Amygdala (tissue), 56 donors: ENCODE results near the gene ZBTB32.
A peak's percentile ranks its signal among the peaks of the same experiment; 100 is the strongest.

Source experiments
- DNase-seq, 56 donors: peaks; one replicate each; lab custom pipeline; 2025; lab: John Stamatoyannopoulos, UW

The ZBTB32 gene

GRCh38 chr19:35746531-35746930 lies 42.2 kb downstream of the ZBTB32 start:
- no peak for DNase-seq

- peak; percentile 91 to 100 (median 99) for DNase-seq
Observed at GRCh38 chr19:35748106-35749020, 44.0 kb downstream of the ZBTB32 start, which contains the start of gene LIN37. Gene LIN37 (plus strand): TSS chr19:35748576. CDS start chr19:35748725, 149 bp downstream.

- DNase-seq: no peak
Observed at GRCh38 chr19:35750167-35750566, 45.8 kb downstream of the ZBTB32 start.

DNA sequence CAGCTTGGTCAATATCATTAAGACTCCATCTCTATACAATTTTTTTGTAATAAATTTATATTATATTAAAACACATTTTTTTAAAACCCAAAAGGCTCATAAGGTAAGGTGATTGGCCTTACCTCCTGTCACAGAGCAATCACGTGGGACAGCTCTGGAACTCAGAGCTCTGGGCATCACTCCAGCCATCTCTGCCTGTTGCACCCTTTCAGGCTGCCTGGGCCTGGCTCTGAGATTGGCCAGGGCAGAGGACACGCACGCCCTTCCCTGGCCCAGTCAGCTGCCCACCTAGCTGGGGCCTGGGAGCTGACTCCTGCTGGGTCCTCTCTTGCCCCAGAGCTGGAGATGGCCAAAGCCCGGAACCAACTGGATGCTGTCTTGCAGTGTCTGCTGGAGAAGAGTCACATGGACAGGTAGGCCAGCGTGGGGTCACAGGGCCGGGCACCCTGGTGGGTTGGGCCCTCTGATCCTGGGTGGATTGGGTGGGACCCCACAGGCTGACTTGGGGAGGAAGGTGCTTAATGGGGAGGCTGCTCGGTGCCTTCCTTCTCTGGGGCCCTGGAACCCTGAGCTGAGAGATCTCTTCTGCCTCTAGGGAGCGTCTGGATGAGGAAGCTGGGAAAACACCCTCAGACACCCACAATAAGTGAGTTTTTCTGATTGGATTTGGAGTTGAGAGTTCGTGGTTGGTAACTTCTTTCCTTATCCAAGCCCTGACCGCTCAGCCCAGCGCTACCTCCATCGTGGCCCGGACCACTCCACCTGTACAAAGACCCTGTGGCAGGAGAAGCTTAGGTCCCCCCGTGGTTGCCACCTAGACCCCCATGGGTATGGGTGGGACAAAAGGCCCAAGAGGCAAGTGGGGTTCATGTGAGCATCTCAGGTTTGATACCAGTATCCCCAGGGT lies 47.7 kb downstream of the ZBTB32 start:
- peak in 1 of 56 donors; percentile 21 for DNase-seq

DNA sequence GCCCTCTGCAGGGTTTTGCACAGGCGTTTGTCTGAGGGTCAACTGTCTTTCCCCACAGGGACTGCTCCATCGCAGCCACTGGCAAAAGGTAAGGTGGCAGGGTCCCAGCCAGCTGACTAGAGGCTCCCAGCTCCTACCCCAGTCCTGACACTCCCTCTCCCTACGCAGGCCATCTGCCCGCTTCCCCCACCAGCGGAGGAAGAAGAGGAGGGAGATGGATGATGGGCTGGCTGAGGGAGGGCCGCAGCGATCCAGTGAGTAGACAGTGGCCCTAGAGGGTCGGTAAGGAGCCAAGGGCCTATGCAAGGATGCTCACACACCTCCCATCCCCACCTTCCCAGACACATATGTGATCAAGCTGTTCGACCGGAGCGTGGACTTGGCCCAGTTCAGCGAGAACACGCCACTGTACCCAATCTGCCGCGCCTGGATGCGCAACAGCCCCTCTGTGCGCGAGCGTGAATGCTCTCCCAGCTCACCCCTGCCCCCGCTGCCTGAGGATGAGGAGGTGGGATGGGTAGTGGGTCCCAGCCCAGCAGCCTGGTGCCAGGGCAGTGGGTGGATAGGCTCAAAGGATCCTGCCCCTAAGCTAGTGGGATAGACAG lies 48.5 kb downstream of the ZBTB32 start:
- no peak for DNase-seq

DNA sequence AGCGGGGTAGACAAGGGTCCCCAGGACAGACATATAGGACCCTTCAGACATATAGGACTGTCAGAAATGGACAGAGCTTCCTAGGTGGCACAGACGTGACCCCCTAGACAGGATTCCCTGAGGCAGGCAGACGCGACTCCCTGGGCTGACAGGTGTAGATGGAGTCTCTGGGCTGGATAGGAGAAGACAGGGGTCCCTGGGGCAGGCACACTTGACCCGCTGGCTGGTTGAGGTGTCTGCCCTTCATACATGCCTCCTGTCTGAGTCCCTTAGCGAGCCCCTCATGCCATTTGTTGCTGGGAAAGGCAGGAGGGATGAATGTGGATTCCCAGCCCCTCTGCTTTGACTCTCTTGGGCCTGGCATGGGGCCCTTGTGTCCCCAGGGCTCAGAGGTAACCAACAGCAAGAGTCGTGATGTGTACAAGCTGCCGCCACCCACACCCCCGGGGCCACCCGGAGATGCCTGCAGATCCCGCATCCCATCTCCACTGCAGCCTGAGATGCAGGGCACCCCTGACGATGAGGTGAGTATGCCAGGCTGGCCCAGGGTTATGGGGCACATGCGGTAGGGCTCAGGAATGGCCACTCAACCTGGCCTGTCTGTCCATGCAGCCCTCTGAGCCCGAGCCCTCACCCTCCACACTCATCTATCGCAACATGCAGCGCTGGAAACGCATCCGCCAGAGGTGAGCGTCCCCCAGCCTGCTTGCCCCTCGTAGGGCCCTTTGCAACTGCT lies 49.4 kb downstream of the ZBTB32 start:
- DNase-seq: no peak

GRCh38 chr19:35754370-35755130 lies 50.2 kb downstream of the ZBTB32 start:
- no peak for DNase-seq

- DNase-seq: no peak
Observed at GRCh38 chr19:35755131-35755549, 50.8 kb downstream of the ZBTB32 start.

GRCh38 chr19:35755550-35756376 lies 51.4 kb downstream of the ZBTB32 start:
- DNase-seq: no peak

DNA sequence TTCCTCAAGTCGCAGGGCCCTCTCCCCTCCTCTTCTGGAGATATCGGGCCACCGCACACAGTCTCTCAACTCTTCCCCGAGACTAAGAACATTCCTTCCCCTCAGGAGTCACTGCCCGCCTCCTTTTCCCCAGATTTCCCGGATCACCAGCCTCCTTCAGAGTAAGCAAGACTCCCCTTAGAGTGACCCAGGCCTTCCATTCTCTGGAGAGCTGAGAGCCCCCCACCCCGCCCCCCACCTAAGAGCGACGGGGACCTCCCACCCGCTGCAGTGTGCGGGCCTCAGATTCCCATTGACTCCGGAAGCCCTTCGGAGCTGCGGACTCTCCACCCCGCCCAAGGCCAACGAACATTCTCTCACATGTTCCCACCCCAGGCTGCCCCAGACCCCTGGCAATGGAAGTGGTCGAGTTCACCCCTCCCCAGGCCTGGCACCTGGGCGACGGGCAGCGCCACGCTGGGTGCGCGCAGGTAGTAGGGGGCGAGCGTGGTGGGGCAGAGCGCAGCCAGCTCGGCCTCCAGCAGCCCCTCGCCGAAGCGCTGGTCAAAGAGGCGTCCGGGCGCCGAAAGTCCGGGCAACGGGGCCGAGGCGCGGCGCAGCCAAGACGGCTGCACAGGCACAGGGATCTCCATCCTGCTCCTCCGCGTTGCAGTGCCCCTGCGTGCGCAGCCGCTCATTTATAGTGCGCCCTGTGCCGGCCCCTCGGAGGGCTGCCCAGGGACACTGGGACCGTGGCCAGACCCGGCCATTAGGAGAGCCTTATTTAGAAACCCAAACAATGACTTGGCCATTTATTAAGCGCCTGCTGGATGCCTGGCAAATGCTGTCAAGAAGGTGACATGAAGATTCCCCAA lies 52.2 kb downstream of the ZBTB32 start, which contains the start of gene HSPB6:
HSPB6 (minus strand) TSS at position 653 of the 854 bp plus-strand sequence; CDS start at position 632, 21 bp downstream.
- peak in 21 of 56 donors; percentile 10 to 58 (median 36) for DNase-seq

DNA sequence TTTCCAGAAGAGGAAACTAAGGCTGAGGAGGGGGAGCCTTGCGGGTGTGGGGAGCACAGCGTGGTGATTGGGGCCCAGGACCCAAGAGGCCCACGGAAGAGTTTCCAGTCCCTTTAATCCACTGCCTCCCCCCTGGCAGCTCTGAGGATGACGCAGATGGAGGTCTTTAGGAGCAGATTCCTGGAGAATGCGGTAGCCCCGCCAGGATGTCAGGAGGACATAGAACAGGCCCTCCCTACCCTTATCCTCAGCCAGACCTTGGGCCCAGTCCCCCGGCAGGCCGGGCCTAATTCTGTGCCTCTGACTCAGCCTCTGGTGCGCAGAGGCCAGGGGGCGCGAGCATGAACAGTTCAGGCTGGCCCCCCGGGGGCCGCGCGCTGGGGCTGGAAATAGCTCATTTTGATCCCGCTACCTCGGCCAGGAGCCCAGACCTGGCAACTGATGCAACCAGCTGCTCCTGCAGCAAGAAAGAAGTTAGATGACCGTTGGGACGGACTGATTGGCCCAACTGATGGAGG lies 52.9 kb downstream of the ZBTB32 start:
- peak in 23 of 56 donors; percentile 38 to 84 (median 67) for DNase-seq

DNA sequence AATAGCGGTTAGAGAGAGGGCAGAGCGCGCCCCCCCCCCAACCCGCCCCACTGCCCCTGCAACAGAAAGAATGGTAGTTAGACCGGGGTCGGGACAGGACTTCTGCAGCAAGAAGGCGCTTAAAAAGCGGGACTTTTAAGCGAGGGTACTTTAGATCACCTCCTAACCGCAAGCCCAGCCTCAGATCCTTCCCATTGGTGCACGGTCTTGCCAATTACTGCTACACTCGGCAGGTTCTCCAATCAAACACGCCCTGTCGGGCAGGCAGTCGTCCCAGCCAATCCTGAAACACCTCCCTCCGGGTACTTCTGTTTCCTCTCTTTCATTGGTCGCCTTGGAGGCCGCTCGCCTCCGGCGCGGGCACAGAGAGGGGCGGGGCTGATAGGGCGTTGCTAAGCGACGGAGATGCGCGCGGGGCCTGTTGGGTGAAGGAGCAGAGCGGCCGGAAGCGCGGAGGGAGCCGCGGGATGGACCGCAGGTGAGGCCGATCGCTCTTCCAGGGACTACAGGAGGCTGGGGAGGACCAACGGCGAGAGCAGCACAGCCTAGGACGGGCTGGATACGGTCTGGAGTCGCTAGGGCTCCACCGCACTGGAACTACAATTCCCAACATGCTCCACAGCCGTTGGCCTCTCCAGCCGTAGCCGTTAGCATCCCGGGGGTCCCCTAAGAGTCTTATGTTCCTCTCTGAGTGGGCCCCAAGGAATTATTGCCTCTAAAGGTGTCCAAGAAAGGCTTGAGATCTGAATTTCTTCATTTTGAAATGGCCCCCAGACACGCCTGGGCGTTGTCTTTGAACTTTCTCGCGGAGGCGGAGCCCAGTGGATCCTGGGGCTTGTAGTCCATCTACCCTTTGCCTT lies 53.6 kb downstream of the ZBTB32 start, which contains the start of gene PROSER3:
PROSER3 (plus strand) TSS at position 428 of the 860 bp plus-strand sequence; CDS start at position 468, 40 bp downstream.
- DNase-seq: peak; percentile 78 to 100 (median 98)

GRCh38 chr19:35759697-35760096 lies 55.3 kb downstream of the ZBTB32 start:
- no peak for DNase-seq

GRCh38 chr19:35760711-35761349 lies 56.5 kb downstream of the ZBTB32 start:
- DNase-seq: no peak
